Mammary epithelial cell (primary cell): Measurements from ENCODE around the gene WDR62.

Source experiments
- EZH2 ChIP-seq: IDR thresholded peaks from 2 replicates; pipeline ENCODE4 v1.6.1; 2012; ENCODE audit warnings: low read length, inconsistent platforms, borderline replicate concordance
- TF ChIP-seq, protein P1 (sequence below), 2 donors: IDR thresholded peaks in 1 of 2; conservative IDR thresholded peaks in 1 of 2; 2 replicates each; pipeline ENCODE4 v1.5.1; 2011 to 2012; ENCODE audit warnings: inconsistent platforms in 2 of 2, low read length in 2 of 2, mild to moderate bottlenecking in 2 of 2, control low read depth in 1 of 2, low read depth in 1 of 2; ENCODE audit not compliant: insufficient read depth in 1 of 2; ENCODE audit errors: extremely low read depth in 1 of 2

- TF ChIP-seq, protein P1, sequence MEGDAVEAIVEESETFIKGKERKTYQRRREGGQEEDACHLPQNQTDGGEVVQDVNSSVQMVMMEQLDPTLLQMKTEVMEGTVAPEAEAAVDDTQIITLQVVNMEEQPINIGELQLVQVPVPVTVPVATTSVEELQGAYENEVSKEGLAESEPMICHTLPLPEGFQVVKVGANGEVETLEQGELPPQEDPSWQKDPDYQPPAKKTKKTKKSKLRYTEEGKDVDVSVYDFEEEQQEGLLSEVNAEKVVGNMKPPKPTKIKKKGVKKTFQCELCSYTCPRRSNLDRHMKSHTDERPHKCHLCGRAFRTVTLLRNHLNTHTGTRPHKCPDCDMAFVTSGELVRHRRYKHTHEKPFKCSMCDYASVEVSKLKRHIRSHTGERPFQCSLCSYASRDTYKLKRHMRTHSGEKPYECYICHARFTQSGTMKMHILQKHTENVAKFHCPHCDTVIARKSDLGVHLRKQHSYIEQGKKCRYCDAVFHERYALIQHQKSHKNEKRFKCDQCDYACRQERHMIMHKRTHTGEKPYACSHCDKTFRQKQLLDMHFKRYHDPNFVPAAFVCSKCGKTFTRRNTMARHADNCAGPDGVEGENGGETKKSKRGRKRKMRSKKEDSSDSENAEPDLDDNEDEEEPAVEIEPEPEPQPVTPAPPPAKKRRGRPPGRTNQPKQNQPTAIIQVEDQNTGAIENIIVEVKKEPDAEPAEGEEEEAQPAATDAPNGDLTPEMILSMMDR (conservative IDR thresholded peaks at IDR 0.05 in 1 of 2, IDR thresholded peaks at IDR 0.05 in 1 of 2; ENCODE audit: extremely low read depth in 1 of 2, insufficient read depth in 1 of 2, low read depth in 1 of 2, low read length in 2 of 2), result no peak
- TF ChIP-seq EZH2, result no peak
Measured at GRCh38 chr19:36151144-36152018, 96.7 kb downstream of the WDR62 start.
